ENCODE results near the gene APBB2. TPM values are rescaled to one million over a fixed set of nuclear protein-coding genes. Genes with fewer than 3 reads are reported as not detected.
A peak's percentile ranks its signal among the peaks of the same experiment; 100 is the strongest.

APBB2 gene
- total and polyA plus RNA-seq, 2 experiments from 2014 or later = 35.8 to 74.8 TPM

GRCh38 chr4:41160856-41161255 is 53.5 kb downstream of the APBB2 start:
- TF ChIP-seq ZNF114 (CRISPR knock-in tag; IDR thresholded peaks at IDR 0.05) (no peak), EZH2phosphoT487 (IDR thresholded peaks at IDR 0.05; ENCODE audit: unreplicated experiment) (no peak)
- TF ChIP-seq, protein P1, sequence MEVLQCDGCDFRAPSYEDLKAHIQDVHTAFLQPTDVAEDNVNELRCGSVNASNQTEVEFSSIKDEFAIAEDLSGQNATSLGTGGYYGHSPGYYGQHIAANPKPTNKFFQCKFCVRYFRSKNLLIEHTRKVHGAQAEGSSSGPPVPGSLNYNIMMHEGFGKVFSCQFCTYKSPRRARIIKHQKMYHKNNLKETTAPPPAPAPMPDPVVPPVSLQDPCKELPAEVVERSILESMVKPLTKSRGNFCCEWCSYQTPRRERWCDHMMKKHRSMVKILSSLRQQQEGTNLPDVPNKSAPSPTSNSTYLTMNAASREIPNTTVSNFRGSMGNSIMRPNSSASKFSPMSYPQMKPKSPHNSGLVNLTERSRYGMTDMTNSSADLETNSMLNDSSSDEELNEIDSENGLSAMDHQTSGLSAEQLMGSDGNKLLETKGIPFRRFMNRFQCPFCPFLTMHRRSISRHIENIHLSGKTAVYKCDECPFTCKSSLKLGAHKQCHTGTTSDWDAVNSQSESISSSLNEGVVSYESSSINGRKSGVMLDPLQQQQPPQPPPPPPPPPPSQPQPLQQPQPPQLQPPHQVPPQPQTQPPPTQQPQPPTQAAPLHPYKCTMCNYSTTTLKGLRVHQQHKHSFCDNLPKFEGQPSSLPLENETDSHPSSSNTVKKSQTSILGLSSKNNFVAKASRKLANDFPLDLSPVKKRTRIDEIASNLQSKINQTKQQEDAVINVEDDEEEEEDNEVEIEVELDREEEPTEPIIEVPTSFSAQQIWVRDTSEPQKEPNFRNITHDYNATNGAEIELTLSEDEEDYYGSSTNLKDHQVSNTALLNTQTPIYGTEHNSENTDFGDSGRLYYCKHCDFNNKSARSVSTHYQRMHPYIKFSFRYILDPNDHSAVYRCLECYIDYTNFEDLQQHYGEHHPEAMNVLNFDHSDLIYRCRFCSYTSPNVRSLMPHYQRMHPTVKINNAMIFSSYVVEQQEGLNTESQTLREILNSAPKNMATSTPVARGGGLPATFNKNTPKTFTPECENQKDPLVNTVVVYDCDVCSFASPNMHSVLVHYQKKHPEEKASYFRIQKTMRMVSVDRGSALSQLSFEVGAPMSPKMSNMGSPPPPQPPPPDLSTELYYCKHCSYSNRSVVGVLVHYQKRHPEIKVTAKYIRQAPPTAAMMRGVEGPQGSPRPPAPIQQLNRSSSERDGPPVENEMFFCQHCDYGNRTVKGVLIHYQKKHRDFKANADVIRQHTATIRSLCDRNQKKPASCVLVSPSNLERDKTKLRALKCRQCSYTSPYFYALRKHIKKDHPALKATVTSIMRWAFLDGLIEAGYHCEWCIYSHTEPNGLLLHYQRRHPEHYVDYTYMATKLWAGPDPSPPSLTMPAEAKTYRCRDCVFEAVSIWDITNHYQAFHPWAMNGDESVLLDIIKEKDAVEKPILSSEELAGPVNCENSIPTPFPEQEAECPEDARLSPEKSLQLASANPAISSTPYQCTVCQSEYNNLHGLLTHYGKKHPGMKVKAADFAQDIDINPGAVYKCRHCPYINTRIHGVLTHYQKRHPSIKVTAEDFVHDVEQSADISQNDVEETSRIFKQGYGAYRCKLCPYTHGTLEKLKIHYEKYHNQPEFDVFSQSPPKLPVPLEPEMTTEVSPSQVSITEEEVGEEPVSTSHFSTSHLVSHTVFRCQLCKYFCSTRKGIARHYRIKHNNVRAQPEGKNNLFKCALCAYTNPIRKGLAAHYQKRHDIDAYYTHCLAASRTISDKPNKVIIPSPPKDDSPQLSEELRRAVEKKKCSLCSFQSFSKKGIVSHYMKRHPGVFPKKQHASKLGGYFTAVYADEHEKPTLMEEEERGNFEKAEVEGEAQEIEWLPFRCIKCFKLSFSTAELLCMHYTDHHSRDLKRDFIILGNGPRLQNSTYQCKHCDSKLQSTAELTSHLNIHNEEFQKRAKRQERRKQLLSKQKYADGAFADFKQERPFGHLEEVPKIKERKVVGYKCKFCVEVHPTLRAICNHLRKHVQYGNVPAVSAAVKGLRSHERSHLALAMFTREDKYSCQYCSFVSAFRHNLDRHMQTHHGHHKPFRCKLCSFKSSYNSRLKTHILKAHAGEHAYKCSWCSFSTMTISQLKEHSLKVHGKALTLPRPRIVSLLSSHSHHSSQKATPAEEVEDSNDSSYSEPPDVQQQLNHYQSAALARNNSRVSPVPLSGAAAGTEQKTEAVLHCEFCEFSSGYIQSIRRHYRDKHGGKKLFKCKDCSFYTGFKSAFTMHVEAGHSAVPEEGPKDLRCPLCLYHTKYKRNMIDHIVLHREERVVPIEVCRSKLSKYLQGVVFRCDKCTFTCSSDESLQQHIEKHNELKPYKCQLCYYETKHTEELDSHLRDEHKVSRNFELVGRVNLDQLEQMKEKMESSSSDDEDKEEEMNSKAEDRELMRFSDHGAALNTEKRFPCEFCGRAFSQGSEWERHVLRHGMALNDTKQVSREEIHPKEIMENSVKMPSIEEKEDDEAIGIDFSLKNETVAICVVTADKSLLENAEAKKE (CRISPR knock-in tag; IDR thresholded peaks at IDR 0.05) = no peak
- Histone ChIP-seq H3K79me2 (replicated peaks; ENCODE audit: insufficient read depth) (peaks cover 43% of the 10 kb centered on the region), H3K4me3 (no peak overlapping the region), H4K20me1 (replicated peaks; ENCODE audit: insufficient read depth) (no peaks in the 10 kb centered on the region; the same call in 1 of the 2 replicates), H3K27me3 (ENCODE audit: insufficient read depth) (no peaks in the 10 kb centered on the region), H3F3A (replicated peaks; ENCODE audit: low read depth) (no peaks in the 10 kb centered on the region), H3K9me2 (ENCODE audit: insufficient read depth) (no peaks in the 10 kb centered on the region), H3K4me1 (ENCODE audit: insufficient read depth) (no peaks in the 10 kb centered on the region), H3K4me2 (no peak overlapping the region), H3K27ac (ENCODE audit: low read depth) (no peak overlapping the region), H3K36me3 (ENCODE audit: insufficient read depth) (no peaks in the 10 kb centered on the region), H2AFZ (no peak overlapping the region)
- H3K27ac Mint-ChIP-seq = no peak overlapping the region
- no peaks in the 10 kb centered on the region; the same call in 2 of the 3 replicates for H3K9me3 Mint-ChIP-seq
- peaks cover 14% of the 10 kb centered on the region for H3K4me1 Mint-ChIP-seq
- H3K36me3 Mint-ChIP-seq (ENCODE audit: low read depth) = peaks cover 4% of the 10 kb centered on the region; the same call in 1 of the 3 replicates
- H3K27me3 Mint-ChIP-seq (ENCODE audit: insufficient read depth, low read depth, poor library complexity) = no peaks in the 10 kb centered on the region
- DNase-seq (ENCODE audit: low spot score) (no peak), ATAC-seq (no peak)
- H3K4me3 Mint-ChIP-seq = no peak overlapping the region

DNA sequence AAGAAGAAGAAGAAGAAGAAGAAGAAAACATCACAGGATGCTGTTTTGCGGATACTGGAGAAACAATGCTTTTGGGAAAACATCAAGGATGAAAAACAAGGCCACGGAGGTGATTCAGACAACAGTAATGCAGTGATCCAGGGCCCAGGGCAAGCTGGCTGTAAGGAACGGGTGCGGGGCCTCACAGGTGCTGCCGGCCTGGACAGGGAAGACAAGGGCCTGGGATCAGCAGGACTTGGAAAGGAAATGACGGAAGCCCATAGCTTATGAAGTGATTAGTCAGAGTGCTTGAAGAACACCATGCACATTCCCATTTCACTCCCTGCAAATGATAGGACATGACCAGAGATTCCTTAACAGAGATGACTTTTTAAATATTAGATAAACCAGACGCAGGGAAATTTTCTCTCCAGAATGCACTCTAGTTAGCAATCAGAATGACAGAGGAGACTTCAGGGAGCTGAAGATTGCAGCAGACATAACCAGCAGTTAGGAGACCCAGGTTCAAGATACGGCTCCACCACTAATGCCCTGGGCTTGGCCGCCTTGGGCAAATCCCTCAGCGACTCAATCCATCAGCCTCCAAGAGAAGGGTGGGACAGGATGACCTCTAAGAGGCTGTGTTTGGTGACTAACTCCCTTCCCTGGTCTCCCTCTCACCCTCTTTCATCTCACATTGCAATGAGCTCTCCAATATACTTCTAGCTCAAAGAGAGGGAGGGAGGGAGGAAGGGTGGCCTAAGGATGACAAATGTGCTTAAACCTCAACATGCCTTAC is 54.1 kb downstream of the APBB2 start:
- H3K36me3 ChIP-seq (ENCODE audit: insufficient read depth) = no peaks in the 10 kb centered on the region
- Mint-ChIP-seq H3K27ac (no peak overlapping the region), H3K4me3 (no peak overlapping the region), H3K9me3 (no peaks in the 10 kb centered on the region; the same call in 2 of the 3 replicates), H3K4me1 (peaks cover 15% of the 10 kb centered on the region), H3K27me3 (ENCODE audit: insufficient read depth, low read depth, poor library complexity) (no peaks in the 10 kb centered on the region), H3K36me3 (ENCODE audit: low read depth) (no peaks in the 10 kb centered on the region)
- no peak overlapping the region for H3K4me2 ChIP-seq
- H2AFZ ChIP-seq = no peak overlapping the region
- DNase-seq (ENCODE audit: low spot score) (no peak), ATAC-seq (peak; percentile 45)
- no peaks in the 10 kb centered on the region for H3K27me3 ChIP-seq (ENCODE audit: insufficient read depth)
- H4K20me1 ChIP-seq (replicated peaks; ENCODE audit: insufficient read depth) = no peaks in the 10 kb centered on the region; the same call in 1 of the 2 replicates
- H3K9me2 ChIP-seq (ENCODE audit: insufficient read depth) = no peaks in the 10 kb centered on the region
- H3K27ac ChIP-seq (ENCODE audit: low read depth) = no peak overlapping the region
- H3K4me1 ChIP-seq (ENCODE audit: insufficient read depth) = no peaks in the 10 kb centered on the region
- peaks cover 43% of the 10 kb centered on the region for H3K79me2 ChIP-seq (replicated peaks; ENCODE audit: insufficient read depth)
- H3K4me3 ChIP-seq = no peak overlapping the region
- H3F3A ChIP-seq (replicated peaks; ENCODE audit: low read depth) = no peaks in the 10 kb centered on the region
- TF ChIP-seq ETS1 (IDR thresholded peaks at IDR 0.05) = no peak
- TF ChIP-seq ZNF331 (CRISPR knock-in tag; IDR thresholded peaks at IDR 0.05; ENCODE audit: low read depth) = no peak
- TF ChIP-seq EZH2phosphoT487 (IDR thresholded peaks at IDR 0.05; ENCODE audit: unreplicated experiment) = no peak
- TF ChIP-seq CREB1 (CRISPR knock-in tag; IDR thresholded peaks at IDR 0.05; ENCODE audit: low read depth) = no peak
- no peak for TF ChIP-seq CTCF (conservative IDR thresholded peaks at IDR 0.05; ENCODE audit: low read depth in 2 of 2)
